Gastroesophageal sphincter (tissue), 3 donors: ENCODE results near the gene PNMA8B.

Experiments
- CTCF ChIP-seq, 4 experiments: fragments of 200-600 bp in 2 of 4; fragments of 450-650 bp in 2 of 4; sonication (generic) in 1 of 4; IDR thresholded peaks; one replicate each; pipeline ENCODE4 v1.5.1; 2017 to 2019; ENCODE audit warnings: antibody characterized with exemption in 4 of 4, mild to moderate bottlenecking in 2 of 4, moderate library complexity in 2 of 4
- POLR2AphosphoS5 ChIP-seq: sonication (generic); formaldehyde crosslinking; IDR thresholded peaks from one replicate; pipeline ENCODE4 v1.6.1; 2017; ENCODE audit warnings: antibody characterized with exemption

- TF ChIP-seq CTCF (IDR thresholded peaks at IDR 0.05) (peak; percentile 70 to 98 (median 94)), POLR2AphosphoS5 (no peak)
Measured at GRCh38 chr19:46513461-46514236, 18.0 kb upstream of the PNMA8B start.
